GM12892 (cell line): ENCODE data around the gene SPDYE8. TPM values are rescaled to one million over a fixed set of nuclear protein-coding genes. Genes with fewer than 3 reads are reported as not detected.
A peak's percentile ranks its signal among the peaks of the same experiment; 100 is the strongest.
"Not testable (repeated sequence)": the region's sequence is repeated elsewhere in the genome, so short reads cannot be mapped to it uniquely, and the experiment has no call there.

ENCODE experiments used
- DNase-seq: peaks from one replicate; pipeline ENCODE4 v3.0.0; 2011; ENCODE audit not compliant: insufficient read length
- FAIRE-seq: peaks from 2 replicates; lab custom pipeline; 2011; peaks lifted over from hg19 to GRCh38; lab: Jason Lieb, UNC
- POLR2A ChIP-seq: IDR thresholded peaks from 2 replicates; pipeline ENCODE4 v1.6.1; 2011; ENCODE audit warnings: low read depth, low read length, control low read depth
- POLR2AphosphoS5 ChIP-seq: IDR thresholded peaks from 2 replicates; pipeline ENCODE4 v1.6.1; 2011; ENCODE audit warnings: low read depth, low read length, control low read depth
- TAF1 ChIP-seq: IDR thresholded peaks from 2 replicates; pipeline ENCODE4 v1.6.1; 2011; ENCODE audit warnings: low read depth, mild to moderate bottlenecking, control low read depth, low read length, borderline replicate concordance
- polyA plus RNA-seq: library from polyadenylated mRNA; unstranded; fragments of >200 nt; gene quantifications from one replicate; pipeline ENCODE4 v1.2.1, GENCODE V29; 2012; ENCODE audit warnings: missing spikeins, inconsistent platforms; ENCODE audit not compliant: missing spikeins

SPDYE8 gene
- 0.66 TPM for polyA plus RNA-seq

- not testable (repeated sequence) for DNase-seq, FAIRE-seq
Observed at GRCh38 chr7:73029666-73030065, at the start of gene SPDYE8. SPDYE8 (minus strand) TSS chr7:73029766; CDS start chr7:73027966, 1,800 bp downstream.

- DNase-seq, FAIRE-seq: not testable (repeated sequence)
Observed at GRCh38 chr7:73057811-73058210, 28.2 kb upstream of the SPDYE8 start, which contains the start of gene SPDYE11. SPDYE11 (minus strand) TSS chr7:73057911; CDS start chr7:73056111, 1,800 bp downstream.

- DNase-seq, FAIRE-seq: not testable (repeated sequence)
Observed at GRCh38 chr7:73006491-73006890, 23.1 kb downstream of the SPDYE8 start.

- not testable (repeated sequence) for DNase-seq, FAIRE-seq
- peak; percentile 50; the same call in 1 of the 2 replicates for TF ChIP-seq TAF1
- TF ChIP-seq POLR2A = peak; percentile 83
- TF ChIP-seq POLR2AphosphoS5 = peak; percentile 78
Observed at GRCh38 chr7:73005693-73006447, 23.7 kb downstream of the SPDYE8 start.

GRCh38 chr7:73005356-73005692, 24.2 kb downstream of the SPDYE8 start:
- FAIRE-seq, DNase-seq: not testable (repeated sequence)

- DNase-seq, FAIRE-seq: not testable (repeated sequence)
Observed at GRCh38 chr7:72997887-72998468, 31.6 kb downstream of the SPDYE8 start.

- FAIRE-seq, DNase-seq: not testable (repeated sequence)
Observed at GRCh38 chr7:72997447-72997846, 32.1 kb downstream of the SPDYE8 start.

GRCh38 chr7:72995484-72995883, 34.1 kb downstream of the SPDYE8 start:
- not testable (repeated sequence) for DNase-seq, FAIRE-seq

GRCh38 chr7:72990146-72990913, 39.2 kb downstream of the SPDYE8 start:
- DNase-seq, FAIRE-seq: not testable (repeated sequence)

GRCh38 chr7:72982084-72982483, 47.5 kb downstream of the SPDYE8 start:
- not testable (repeated sequence) for FAIRE-seq, DNase-seq

- not testable (repeated sequence) for FAIRE-seq, DNase-seq
Observed at GRCh38 chr7:72980382-72980781, 49.2 kb downstream of the SPDYE8 start.

- DNase-seq, FAIRE-seq: not testable (repeated sequence)
Observed at GRCh38 chr7:72976434-72976833, 53.1 kb downstream of the SPDYE8 start.

- DNase-seq, FAIRE-seq: not testable (repeated sequence)
Observed at GRCh38 chr7:72975656-72976286, 53.8 kb downstream of the SPDYE8 start.

GRCh38 chr7:72974781-72975180, 54.8 kb downstream of the SPDYE8 start:
- DNase-seq, FAIRE-seq: not testable (repeated sequence)

- not testable (repeated sequence) for DNase-seq, FAIRE-seq
Observed at GRCh38 chr7:72971505-72971904, 58.1 kb downstream of the SPDYE8 start.
